IMR-90 (cell line): ENCODE measurements around the gene ATP1A4. TPM values are rescaled to one million over a fixed set of nuclear protein-coding genes. Genes with fewer than 3 reads are reported as not detected.

ENCODE experiments used
- ATAC-seq: fragments of 200-7000 bp; cut with Tn5 transposase; 2 replicates; pipeline ENCODE4 v1.9.1; 2020; ENCODE audit warnings: low read depth, mild to moderate bottlenecking, moderate library complexity
- BruUV-seq: library from RNA; stranded (reverse); fragments of 400-500 nt; replicated peaks from 2 replicates; lab custom pipeline; 2021; lab: Mats Ljungman, UMichigan
- CTCF ChIA-PET: fragments of 300-600 bp; formaldehyde crosslinking; extraction: SDS; loops from one replicate; lab custom pipeline; 2021; ENCODE audit warnings: antibody characterized with exemption; lab: Yijun Ruan, JAX
- POLR2A ChIA-PET: fragments of 300-600 bp; sonication (Branson Sonifier 250); formaldehyde crosslinking; loops from one replicate; lab custom pipeline; 2022; ENCODE audit warnings: antibody characterized with exemption; ENCODE audit not compliant: unreplicated experiment; lab: Charles Lee
- DNase-seq: peaks from one replicate; pipeline ENCODE4 v3.0.0; 2013
- H2AFZ ChIP-seq: replicated peaks from 2 replicates; pipeline ENCODE3; 2013; ENCODE audit warnings: low read length, mild to moderate bottlenecking; ENCODE audit not compliant: poor library complexity
- H2AK5ac ChIP-seq: 2 replicates; pipeline ENCODE4 v1.6.1; 2013; ENCODE audit warnings: low read depth, low read length, inconsistent platforms
- H2AK9ac ChIP-seq: replicated peaks from 2 replicates; pipeline ENCODE3; 2013; ENCODE audit warnings: mild to moderate bottlenecking, low read depth, low read length, moderate library complexity; ENCODE audit not compliant: poor library complexity
- H2BK120ac ChIP-seq: 2 replicates; pipeline ENCODE4 v1.6.1; 2013; ENCODE audit warnings: low read depth, low read length, inconsistent platforms
- H2BK15ac ChIP-seq: 3 replicates; pipeline ENCODE4 v1.6.1; 2013; ENCODE audit warnings: low read depth, low read length, inconsistent platforms
- H2BK20ac ChIP-seq: 2 replicates; pipeline ENCODE4 v1.6.1; 2013; ENCODE audit warnings: low read depth, mild to moderate bottlenecking, inconsistent platforms, low read length, moderate library complexity
- H2BK5ac ChIP-seq: 2 replicates; pipeline ENCODE4 v1.6.1; 2013; ENCODE audit warnings: mild to moderate bottlenecking, low read depth, low read length, inconsistent platforms; ENCODE audit not compliant: poor library complexity, severe bottlenecking
- H3K14ac ChIP-seq: replicated peaks from 2 replicates; pipeline ENCODE4 v1.6.1; 2013; ENCODE audit warnings: low read depth, low read length, inconsistent platforms
- H3K18ac ChIP-seq: 2 replicates; pipeline ENCODE4 v1.6.1; 2013; ENCODE audit warnings: low read depth, low read length, control low read depth
- H3K23ac ChIP-seq: 2 replicates; pipeline ENCODE4 v1.6.1; 2013; ENCODE audit warnings: low read depth, low read length, inconsistent platforms
- H3K27ac ChIP-seq: 2 replicates; pipeline ENCODE4 v1.5.1; 2013; ENCODE audit warnings: mild to moderate bottlenecking, control low read depth, low read length; ENCODE audit not compliant: insufficient read depth
- H3K27me3 ChIP-seq: 2 replicates; pipeline ENCODE4 v1.6.1; 2013; ENCODE audit warnings: low read length; ENCODE audit not compliant: control insufficient read depth, insufficient read depth
- H3K36me3 ChIP-seq: 2 replicates; pipeline ENCODE4 v1.6.1; 2013; ENCODE audit warnings: low read length, mixed read lengths; ENCODE audit not compliant: control insufficient read depth, insufficient read depth
- H3K4ac ChIP-seq: 2 replicates; pipeline ENCODE4 v1.6.1; 2013; ENCODE audit warnings: low read depth, low read length, inconsistent platforms
- H3K4me1 ChIP-seq: 2 replicates; pipeline ENCODE4 v1.6.1; 2013; ENCODE audit warnings: low read length, mixed read lengths; ENCODE audit not compliant: control insufficient read depth, insufficient read depth
- H3K4me2 ChIP-seq: 2 replicates; pipeline ENCODE4 v1.6.1; 2013; ENCODE audit warnings: low read depth, mild to moderate bottlenecking, control low read depth, low read length, moderate library complexity
- H3K4me3 ChIP-seq: 2 replicates; pipeline ENCODE4 v1.5.1; 2013; ENCODE audit warnings: low read depth, mild to moderate bottlenecking, control low read depth, low read length, moderate library complexity; ENCODE audit not compliant: insufficient read depth
- H3K56ac ChIP-seq: 2 replicates; pipeline ENCODE4 v1.6.1; 2013; ENCODE audit warnings: low read length, inconsistent platforms; ENCODE audit not compliant: insufficient read depth; ENCODE audit errors: extremely low read depth
- H3K79me1 ChIP-seq, 2 experiments: 2 replicates each; pipeline ENCODE4 v1.6.1; 2013; ENCODE audit warnings: low read length in 2 of 2, inconsistent platforms in 1 of 2, low read depth in 1 of 2
- H3K9ac ChIP-seq: 2 replicates; pipeline ENCODE4 v1.6.1; 2013; ENCODE audit warnings: low read depth, low read length, control low read depth
- H3K9me1 ChIP-seq: 2 replicates; pipeline ENCODE4 v1.6.1; 2013; ENCODE audit warnings: low read length, inconsistent platforms; ENCODE audit not compliant: insufficient read depth
- H3K9me3 ChIP-seq: 2 replicates; pipeline ENCODE4 v1.6.1; 2013; ENCODE audit warnings: low read length; ENCODE audit not compliant: control insufficient read depth, insufficient read depth
- H4K20me1 ChIP-seq: 2 replicates; pipeline ENCODE4 v1.6.1; 2013; ENCODE audit warnings: low read length, inconsistent platforms; ENCODE audit not compliant: insufficient read depth
- H4K5ac ChIP-seq: 2 replicates; pipeline ENCODE4 v1.6.1; 2013; ENCODE audit warnings: mild to moderate bottlenecking, low read depth, low read length, control low read depth
- H4K8ac ChIP-seq, 2 experiments: 2 replicates each; pipeline ENCODE4 v1.6.1; 2013; ENCODE audit warnings: low read depth in 2 of 2, low read length in 2 of 2, control low read depth in 1 of 2, inconsistent platforms in 1 of 2
- H4K91ac ChIP-seq: 2 replicates; pipeline ENCODE4 v1.6.1; 2013; ENCODE audit warnings: low read depth, low read length, inconsistent platforms; ENCODE audit not compliant: insufficient read depth
- BHLHE40 ChIP-seq: fragments of 150-350 bp; IDR thresholded peaks from 2 replicates; pipeline ENCODE4 v1.6.1; 2016; ENCODE audit warnings: mild to moderate bottlenecking, low read depth, low read length
- CEBPB ChIP-seq: IDR thresholded peaks from 2 replicates; pipeline ENCODE4 v1.6.1; 2012; ENCODE audit warnings: low read depth, low read length, improper control_type of control experiment
- CHD1 ChIP-seq: IDR thresholded peaks from 2 replicates; pipeline ENCODE4 v1.6.1; 2012; ENCODE audit warnings: low read depth, low read length, improper control_type of control experiment
- ELK1 ChIP-seq: fragments of 150-350 bp; IDR thresholded peaks from 2 replicates; pipeline ENCODE4 v1.6.1; 2016; ENCODE audit warnings: low read depth, mild to moderate bottlenecking, low read length, moderate library complexity, borderline replicate concordance
- FOS ChIP-seq: fragments of 150-350 bp; IDR thresholded peaks from 2 replicates; pipeline ENCODE4 v1.6.1; 2016; ENCODE audit warnings: low read depth, low read length
- MAFK ChIP-seq: IDR thresholded peaks from 2 replicates; pipeline ENCODE4 v1.6.1; 2012; ENCODE audit warnings: low read depth, low read length, improper control_type of control experiment
- MAZ ChIP-seq: IDR thresholded peaks from 2 replicates; pipeline ENCODE4 v1.6.1; 2012; ENCODE audit warnings: low read depth, mild to moderate bottlenecking, low read length, improper control_type of control experiment, moderate library complexity, borderline replicate concordance
- MXI1 ChIP-seq: IDR thresholded peaks from 2 replicates; pipeline ENCODE4 v1.6.1; 2012; ENCODE audit warnings: low read depth, mild to moderate bottlenecking, low read length, moderate library complexity, borderline replicate concordance
- NFE2L2 ChIP-seq: fragments of 150-350 bp; IDR thresholded peaks from 2 replicates; pipeline ENCODE4 v1.6.1; 2016; ENCODE audit warnings: low read depth, mild to moderate bottlenecking, low read length
- POLR2A ChIP-seq: IDR thresholded peaks from 2 replicates; pipeline ENCODE4 v1.6.1; 2012; ENCODE audit warnings: mild to moderate bottlenecking, low read depth, low read length
- RAD21 ChIP-seq: IDR thresholded peaks from 2 replicates; pipeline ENCODE4 v1.6.1; 2012; ENCODE audit warnings: low read length, improper control_type of control experiment
- RCOR1 ChIP-seq: IDR thresholded peaks from 2 replicates; pipeline ENCODE4 v1.6.1; 2012; ENCODE audit warnings: mild to moderate bottlenecking, low read length, improper control_type of control experiment; ENCODE audit not compliant: insufficient replicate concordance
- RFX5 ChIP-seq: IDR thresholded peaks from 2 replicates; pipeline ENCODE4 v1.8.0; 2012; ENCODE audit warnings: low read depth, mild to moderate bottlenecking, low read length, moderate library complexity
- SMC3 ChIP-seq: fragments of 150-350 bp; IDR thresholded peaks from 2 replicates; pipeline ENCODE4 v1.6.1; 2016; ENCODE audit warnings: low read depth, mild to moderate bottlenecking, antibody characterized with exemption, low read length, moderate library complexity
- WGBS, 2 experiments: methylation state at CpG; one replicate each; pipeline versions ENCODE4 v1.1.5 to v1.1.7; 2013; ENCODE audit warnings: missing lambda C conversion rate in 2 of 2; ENCODE audit not compliant: insufficient read length in 1 of 2; ENCODE audit errors: extremely low coverage in 2 of 2; 5-methylcytosine and 5-hydroxymethylcytosine counted together
- dilution Hi-C: fragments of 300-500 bp; cut with HindIII; formaldehyde crosslinking; loops from one replicate; pipeline ENCODE4 v1.14.3; 2018; ENCODE audit warnings: low sequenced_read_pairs; ENCODE audit not compliant: unreplicated experiment
- in situ Hi-C: fragments of 300-500 bp; cut with MboI; formaldehyde crosslinking; loops from 3 replicates; pipeline ENCODE4 v1.14.3; 2019; ENCODE audit warnings: low sequenced_read_pairs, inconsistent platforms, mixed read lengths
- intact Hi-C: fragments of 100-400 bp; cut with micrococcal nuclease; formaldehyde crosslinking; loops from 2 replicates; pipeline ENCODE4 v1.10.0; 2022
- polyA plus RNA-seq, 3 experiments: library from polyadenylated mRNA; depleted of rRNA; stranded (reverse); fragments of >200 nt; gene quantifications; 2 replicates each; pipeline ENCODE4 v1.2.3, GENCODE V29; 2012; ENCODE audit warnings: low replicate concordance in 1 of 3
- total RNA-seq: library from RNA; depleted of rRNA; stranded (reverse); fragments of >200 nt; gene quantifications from 2 replicates; pipeline ENCODE4 v1.2.3, GENCODE V29; 2012
- TF ChIP-seq, protein P1 (sequence below): conservative IDR thresholded peaks from 2 replicates; pipeline ENCODE4 v1.5.1; 2012; ENCODE audit warnings: mild to moderate bottlenecking, low read depth, low read length, improper control_type of control experiment
- TF ChIP-seq, protein P2 (sequence below): fragments of 150-350 bp; IDR thresholded peaks from 2 replicates; pipeline ENCODE4 v1.6.1; 2017; ENCODE audit warnings: mild to moderate bottlenecking, antibody characterized with exemption, low read length, low read depth

Gene ATP1A4
- total and polyA plus RNA-seq, 2 of the 4 experiments (the other 2 are of a cell fraction) = not detected

DNA sequence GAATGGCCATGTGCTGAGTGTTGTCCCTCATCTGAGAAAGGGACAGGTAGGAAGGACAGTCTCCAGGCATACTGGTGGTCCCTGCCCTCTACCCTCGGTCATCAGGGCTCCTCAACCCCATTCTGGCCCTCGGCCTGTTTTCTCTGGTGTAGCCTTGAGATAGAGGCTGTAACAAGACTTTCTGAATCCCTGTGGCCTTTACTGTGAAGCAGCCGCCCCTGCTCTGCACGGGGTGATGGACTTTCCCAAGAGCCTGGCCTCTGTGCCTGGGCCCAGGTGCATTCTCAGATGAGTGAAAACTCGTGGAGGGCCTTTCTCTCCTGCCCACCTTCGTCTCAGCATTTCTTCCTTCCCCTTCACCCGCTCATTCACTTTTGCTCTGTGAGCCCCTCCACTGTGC lies 36.0 kb downstream of the ATP1A4 start:
- TF ChIP-seq, protein P1, sequence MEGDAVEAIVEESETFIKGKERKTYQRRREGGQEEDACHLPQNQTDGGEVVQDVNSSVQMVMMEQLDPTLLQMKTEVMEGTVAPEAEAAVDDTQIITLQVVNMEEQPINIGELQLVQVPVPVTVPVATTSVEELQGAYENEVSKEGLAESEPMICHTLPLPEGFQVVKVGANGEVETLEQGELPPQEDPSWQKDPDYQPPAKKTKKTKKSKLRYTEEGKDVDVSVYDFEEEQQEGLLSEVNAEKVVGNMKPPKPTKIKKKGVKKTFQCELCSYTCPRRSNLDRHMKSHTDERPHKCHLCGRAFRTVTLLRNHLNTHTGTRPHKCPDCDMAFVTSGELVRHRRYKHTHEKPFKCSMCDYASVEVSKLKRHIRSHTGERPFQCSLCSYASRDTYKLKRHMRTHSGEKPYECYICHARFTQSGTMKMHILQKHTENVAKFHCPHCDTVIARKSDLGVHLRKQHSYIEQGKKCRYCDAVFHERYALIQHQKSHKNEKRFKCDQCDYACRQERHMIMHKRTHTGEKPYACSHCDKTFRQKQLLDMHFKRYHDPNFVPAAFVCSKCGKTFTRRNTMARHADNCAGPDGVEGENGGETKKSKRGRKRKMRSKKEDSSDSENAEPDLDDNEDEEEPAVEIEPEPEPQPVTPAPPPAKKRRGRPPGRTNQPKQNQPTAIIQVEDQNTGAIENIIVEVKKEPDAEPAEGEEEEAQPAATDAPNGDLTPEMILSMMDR = no peak
- TF ChIP-seq BHLHE40 (no peak), NFE2L2 (no peak), POLR2A (no peak), CHD1 (no peak), RFX5 (no peak), MXI1 (no peak), ELK1 (no peak), RCOR1 (no peak), FOS (no peak), MAZ (no peak), RAD21 (no peak), CEBPB (no peak), MAFK (no peak), SMC3 (no peak)
- TF ChIP-seq, protein P2, sequence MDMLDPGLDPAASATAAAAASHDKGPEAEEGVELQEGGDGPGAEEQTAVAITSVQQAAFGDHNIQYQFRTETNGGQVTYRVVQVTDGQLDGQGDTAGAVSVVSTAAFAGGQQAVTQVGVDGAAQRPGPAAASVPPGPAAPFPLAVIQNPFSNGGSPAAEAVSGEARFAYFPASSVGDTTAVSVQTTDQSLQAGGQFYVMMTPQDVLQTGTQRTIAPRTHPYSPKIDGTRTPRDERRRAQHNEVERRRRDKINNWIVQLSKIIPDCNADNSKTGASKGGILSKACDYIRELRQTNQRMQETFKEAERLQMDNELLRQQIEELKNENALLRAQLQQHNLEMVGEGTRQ = no peak
- Histone ChIP-seq H4K8ac (no peak overlapping the region), H2AK9ac (no peak overlapping the region), H4K5ac (no peak overlapping the region), H3K27me3 (peaks cover 17% of the 10 kb centered on the region), H3K27ac (no peak overlapping the region), H3K9me3 (no peaks in the 10 kb centered on the region), H2BK120ac (no peak overlapping the region), H2BK20ac (no peak overlapping the region), H3K4me3 (no peak overlapping the region), H3K23ac (no peak overlapping the region), H3K36me3 (no peaks in the 10 kb centered on the region), H2BK15ac (no peak overlapping the region), H2AK5ac (no peak overlapping the region), H3K4me2 (no peak overlapping the region), H3K79me1 (no peaks in the 10 kb centered on the region), H2BK5ac (no peak overlapping the region), H3K56ac (no peak overlapping the region), H4K91ac (no peak overlapping the region), H3K18ac (no peak overlapping the region), H3K9ac (no peak overlapping the region), H3K4ac (no peak overlapping the region), H3K9me1 (0 out of 2 replicates have a peak, but pooled peaks cover 7% of the 10 kb centered on the region), H4K20me1 (no peaks in the 10 kb centered on the region), H3K14ac (no peak overlapping the region), H2AFZ (no peak overlapping the region), H3K4me1 (peaks cover 1% of the 10 kb centered on the region; the same call in 1 of the 2 replicates)
- no CpG with 5 or more reads among the region's 7 CpGs for WGBS, 2 experiments
- intact Hi-C loops (no loop called here), in situ Hi-C loops (loop anchor here (25.0 kb wide), 1 partner anchor 425 kb away; no protein-coding TSS in a partner anchor), dilution Hi-C loops (no loop called here)
- ChIA-PET POLR2A (interaction anchor here (0.5 kb wide), 1 partner anchor 62 kb away, joined by 4 read pairs; no protein-coding TSS in a partner anchor), CTCF (interaction anchor here (1.3 kb wide), 1 partner anchor 32 kb away, joined by 3 read pairs; no protein-coding TSS in a partner anchor)
- ATAC-seq = no peak
- DNase-seq = no peak
- no TSS peak for BruUV-seq
